Colonic mucosa (tissue), 4 donors: ENCODE data around the gene SLC1A4. TPM values are rescaled to one million over a fixed set of nuclear protein-coding genes. Genes with fewer than 3 reads are reported as not detected.
A peak's percentile ranks its signal among the peaks of the same experiment; 100 is the strongest.

Source experiments
- DNase-seq: peaks from one replicate; pipeline ENCODE4 v3.0.0-alpha.2; 2020
- H3K27ac ChIP-seq: fragments of 200-600 bp; one replicate; pipeline ENCODE4 v1.8.0; 2021
- H3K27me3 ChIP-seq: fragments of 200-600 bp; one replicate; pipeline ENCODE4 v1.8.0; 2021
- H3K36me3 ChIP-seq: fragments of 200-600 bp; one replicate; pipeline ENCODE4 v1.8.0; 2021
- H3K4me1 ChIP-seq: fragments of 200-600 bp; one replicate; pipeline ENCODE4 v1.8.0; 2021; ENCODE audit warnings: mild to moderate bottlenecking
- H3K4me3 ChIP-seq: fragments of 200-600 bp; one replicate; pipeline ENCODE4 v1.8.0; 2021
- H3K9ac ChIP-seq, 2 donors: one replicate each; pipeline ENCODE4 v1.7.0; 2013; ENCODE audit warnings: control low read depth in 2 of 2, low read depth in 2 of 2, low read length in 2 of 2
- H3K9me3 ChIP-seq: fragments of 200-600 bp; one replicate; pipeline ENCODE4 v1.8.0; 2021
- intact Hi-C: fragments of 100-400 bp; cut with DNase I; formaldehyde crosslinking; loops from one replicate; pipeline ENCODE4 v1.14.1; 2022
- total RNA-seq, 2 donors: library from RNA; stranded (reverse); fragmentation: NEBNext Ultra II Directional in 1 of 2; extraction: Animal tissue kit (Norgen Biotek cat#: 25700) in 1 of 2; gene quantifications; one replicate each; pipeline ENCODE4 v1.2.1, GENCODE V29; 2021
- TF ChIP-seq, protein P1 (sequence below): fragments of 200-600 bp; IDR thresholded peaks from one replicate; pipeline ENCODE4 v1.8.0; 2022; ENCODE audit warnings: antibody characterized with exemption, mild to moderate bottlenecking
- donor health status: healthy.
- donor health status: DM: no; HTN: no; CAD: no.
- donor health status: DM: no; HTN: no; CAD: no.

SLC1A4 gene
- total RNA-seq, 2 donors from 2014 or later, result 13.7 to 32.4 TPM

DNA sequence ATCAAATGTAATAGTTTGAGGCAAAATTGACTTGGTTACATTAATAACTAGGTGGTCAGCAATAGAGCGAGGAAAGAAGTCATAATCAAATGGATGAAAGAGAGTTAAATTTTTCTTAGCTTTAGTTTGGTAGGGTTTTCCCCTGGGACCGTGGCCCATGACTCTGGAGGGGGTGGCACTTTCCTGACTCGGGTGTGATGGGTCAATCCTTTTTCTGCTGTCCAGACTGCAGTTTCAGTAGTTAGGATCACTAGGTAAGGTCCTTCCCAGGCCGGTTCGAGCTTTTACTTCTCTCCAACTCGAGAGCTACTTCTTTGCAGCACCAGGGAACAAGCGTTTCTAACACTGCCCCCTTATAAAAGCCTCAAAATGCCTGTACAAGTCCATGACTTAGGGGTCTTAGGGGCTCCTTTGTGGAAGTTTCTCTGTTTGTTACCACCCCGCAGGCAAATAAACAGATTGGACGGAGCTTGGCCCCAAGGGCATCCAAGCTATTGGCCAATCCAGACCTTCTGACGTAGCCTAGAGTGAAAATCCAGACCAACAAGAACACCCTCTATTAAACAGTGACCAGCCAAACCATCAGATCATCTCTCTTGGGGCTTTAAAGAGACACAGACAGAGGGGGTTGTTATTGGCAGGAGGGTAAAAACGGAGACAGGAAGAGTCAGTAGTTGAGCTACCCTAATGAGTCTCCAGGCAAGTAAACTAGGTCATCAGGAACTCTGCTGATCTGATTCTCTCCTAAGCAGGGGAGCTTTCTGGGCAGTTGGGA, 57.6 kb downstream of the SLC1A4 start:
- intact Hi-C loops, result loop anchor here (10.0 kb wide), 1 partner anchor 452 kb away; no protein-coding TSS in a partner anchor
- H3K27me3 ChIP-seq, result no peaks in the 10 kb centered on the region
- H3K4me1 ChIP-seq, result no peaks in the 10 kb centered on the region
- TF ChIP-seq, protein P1, sequence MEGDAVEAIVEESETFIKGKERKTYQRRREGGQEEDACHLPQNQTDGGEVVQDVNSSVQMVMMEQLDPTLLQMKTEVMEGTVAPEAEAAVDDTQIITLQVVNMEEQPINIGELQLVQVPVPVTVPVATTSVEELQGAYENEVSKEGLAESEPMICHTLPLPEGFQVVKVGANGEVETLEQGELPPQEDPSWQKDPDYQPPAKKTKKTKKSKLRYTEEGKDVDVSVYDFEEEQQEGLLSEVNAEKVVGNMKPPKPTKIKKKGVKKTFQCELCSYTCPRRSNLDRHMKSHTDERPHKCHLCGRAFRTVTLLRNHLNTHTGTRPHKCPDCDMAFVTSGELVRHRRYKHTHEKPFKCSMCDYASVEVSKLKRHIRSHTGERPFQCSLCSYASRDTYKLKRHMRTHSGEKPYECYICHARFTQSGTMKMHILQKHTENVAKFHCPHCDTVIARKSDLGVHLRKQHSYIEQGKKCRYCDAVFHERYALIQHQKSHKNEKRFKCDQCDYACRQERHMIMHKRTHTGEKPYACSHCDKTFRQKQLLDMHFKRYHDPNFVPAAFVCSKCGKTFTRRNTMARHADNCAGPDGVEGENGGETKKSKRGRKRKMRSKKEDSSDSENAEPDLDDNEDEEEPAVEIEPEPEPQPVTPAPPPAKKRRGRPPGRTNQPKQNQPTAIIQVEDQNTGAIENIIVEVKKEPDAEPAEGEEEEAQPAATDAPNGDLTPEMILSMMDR, result no peak
- no peak for DNase-seq
- no peaks in the 10 kb centered on the region for H3K36me3 ChIP-seq
- no peak overlapping the region for H3K4me3 ChIP-seq
- no peak overlapping the region for H3K9ac ChIP-seq
- H3K9me3 ChIP-seq, result no peaks in the 10 kb centered on the region
- no peak overlapping the region for H3K27ac ChIP-seq

DNA sequence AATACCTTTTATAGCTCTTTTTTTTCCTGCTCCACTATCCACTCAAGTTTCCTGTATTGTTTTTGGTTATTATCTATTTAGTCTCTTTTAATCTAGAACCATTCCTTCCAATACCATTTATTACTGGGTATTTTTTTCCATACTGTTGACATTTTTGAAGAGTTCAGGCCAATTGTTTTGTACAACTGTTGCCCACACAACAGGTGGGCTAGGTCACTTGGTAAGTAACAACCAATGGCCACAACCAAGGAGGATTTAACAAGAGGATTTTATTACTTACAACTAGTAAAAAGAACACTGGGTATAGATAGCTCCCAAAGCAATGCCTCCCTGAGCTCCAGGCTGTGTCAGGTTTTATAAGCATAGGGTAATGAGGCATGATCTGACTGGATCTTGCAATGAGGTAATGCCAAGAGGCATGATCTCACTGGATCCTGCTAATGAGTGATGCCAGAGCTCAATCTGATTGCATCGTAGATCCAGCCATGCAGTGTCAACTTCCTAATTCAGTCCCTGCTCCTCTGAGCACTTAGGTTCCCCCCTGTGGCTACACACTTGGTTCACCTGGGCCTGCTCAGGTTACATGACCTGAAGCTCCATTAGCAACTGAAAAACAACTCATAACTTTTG, 59.9 kb downstream of the SLC1A4 start:
- H3K9me3 ChIP-seq, result no peaks in the 10 kb centered on the region
- intact Hi-C loops, result loop anchor here (10.0 kb wide), 1 partner anchor 454 kb away; no protein-coding TSS in a partner anchor
- TF ChIP-seq, protein P1, result no peak

DNA sequence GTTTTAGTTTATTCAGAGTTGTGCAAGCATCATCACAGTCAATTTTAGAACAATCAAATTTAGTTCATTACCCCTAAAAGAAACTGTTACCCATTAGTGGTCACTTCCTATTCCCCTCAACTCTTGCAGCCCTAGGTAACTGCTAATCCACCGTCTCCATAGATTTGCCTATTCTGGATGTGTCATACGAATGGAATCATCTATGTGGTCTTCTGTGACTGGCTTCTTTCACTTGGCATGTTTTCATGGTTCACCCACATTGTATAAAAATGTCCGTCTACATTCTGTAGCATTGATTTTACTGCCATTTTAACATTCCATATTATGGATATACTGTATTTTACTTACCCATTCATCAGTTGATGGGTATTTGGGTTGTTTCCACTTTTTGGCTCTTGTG, 61.7 kb downstream of the SLC1A4 start:
- H3K9ac ChIP-seq, result no peak overlapping the region
- H3K4me1 ChIP-seq, result no peaks in the 10 kb centered on the region
- no peaks in the 10 kb centered on the region for H3K27me3 ChIP-seq
- TF ChIP-seq, protein P1, result no peak
- intact Hi-C loops, result no loop called here
- no peak for DNase-seq
- no peaks in the 10 kb centered on the region for H3K9me3 ChIP-seq
- H3K4me3 ChIP-seq, result no peak overlapping the region
- no peak overlapping the region for H3K27ac ChIP-seq
- no peaks in the 10 kb centered on the region for H3K36me3 ChIP-seq

More for the DNA sequence above, 59.9 kb downstream of the SLC1A4 start:
- no peak overlapping the region for H3K27ac ChIP-seq
- no peak overlapping the region for H3K4me3 ChIP-seq
- no peak overlapping the region for H3K9ac ChIP-seq
- H3K4me1 ChIP-seq, result no peaks in the 10 kb centered on the region
- DNase-seq, result no peak
- H3K27me3 ChIP-seq, result no peaks in the 10 kb centered on the region
- H3K36me3 ChIP-seq, result no peaks in the 10 kb centered on the region

DNA sequence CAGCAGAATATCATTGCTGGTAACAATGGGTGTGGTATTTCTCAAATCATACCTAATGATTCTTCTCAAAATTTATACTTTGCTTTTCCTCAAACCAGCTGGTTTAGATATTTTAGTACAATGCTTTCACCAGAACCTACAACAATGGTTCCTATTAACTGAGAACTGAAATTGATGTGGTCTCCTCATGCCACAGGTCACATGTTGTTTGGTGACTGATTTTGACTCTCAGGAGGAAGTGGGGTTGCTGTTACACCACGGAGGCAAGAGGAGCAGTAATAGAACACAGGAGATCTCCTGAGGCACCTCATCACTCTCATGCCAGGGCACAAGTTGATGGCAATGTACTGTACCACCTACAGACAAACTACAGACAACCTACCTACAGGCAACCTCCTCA, 64.0 kb downstream of the SLC1A4 start:
- intact Hi-C loops, result no loop called here
- Histone ChIP-seq H3K36me3 (no peaks in the 10 kb centered on the region), H3K4me3 (no peak overlapping the region), H3K9ac (no peak overlapping the region), H3K9me3 (no peaks in the 10 kb centered on the region), H3K4me1 (peaks cover 6% of the 10 kb centered on the region), H3K27ac (no peak overlapping the region), H3K27me3 (no peaks in the 10 kb centered on the region)
- TF ChIP-seq, protein P1, result no peak
- DNase-seq, result no peak

DNA sequence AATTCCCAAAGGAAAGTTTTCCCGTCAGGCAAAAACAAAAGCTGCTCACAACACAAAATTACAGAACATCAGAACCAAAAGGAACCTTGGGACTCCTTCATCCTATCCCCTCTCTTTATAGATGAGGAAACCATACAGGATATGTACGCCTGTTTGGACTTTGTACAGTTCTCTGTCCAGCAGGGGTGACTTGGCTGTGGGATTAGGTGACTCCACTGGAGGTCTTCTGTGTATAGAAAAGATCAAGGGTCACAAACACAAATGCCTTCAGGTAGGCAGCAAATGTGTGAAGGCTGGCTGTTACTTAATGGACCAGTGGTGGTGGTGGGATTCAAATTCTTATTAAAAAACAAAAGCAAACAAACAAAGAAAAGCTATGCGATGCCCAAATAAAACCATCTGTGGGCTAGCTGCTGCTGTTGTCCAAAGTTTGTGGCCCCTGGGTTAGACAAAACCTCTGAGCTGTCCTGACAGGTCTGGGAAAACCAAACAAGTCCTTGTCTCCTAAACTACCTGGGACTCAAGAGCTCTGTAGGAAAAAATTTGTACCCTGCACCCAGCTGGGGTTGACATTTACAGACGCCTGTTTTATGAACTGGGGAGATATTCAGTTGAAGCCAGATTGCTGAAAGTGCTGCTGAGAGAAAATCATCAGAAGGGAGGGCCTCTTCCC, 65.7 kb downstream of the SLC1A4 start:
- no peak overlapping the region for H3K27ac ChIP-seq

More for the DNA sequence above, 65.7 kb downstream of the SLC1A4 start:
- Histone ChIP-seq H3K27me3 (no peaks in the 10 kb centered on the region), H3K9me3 (no peaks in the 10 kb centered on the region), H3K4me1 (peaks cover 6% of the 10 kb centered on the region), H3K4me3 (no peak overlapping the region), H3K36me3 (no peaks in the 10 kb centered on the region), H3K9ac (peak overlapping the region in 1 of 2 donors; percentile 83)
- intact Hi-C loops, result no loop called here
- DNase-seq, result no peak
- TF ChIP-seq, protein P1, result no peak
